Glomerular visceral epithelial cell (primary cell): ENCODE data around the gene GFY.
A peak's percentile ranks its signal among the peaks of the same experiment; 100 is the strongest.

Experiments
- DNase-seq: peaks from one replicate; pipeline ENCODE4 v3.0.0-alpha.2; 2016; ENCODE audit errors: extremely low spot score

Gene GFY

GRCh38 chr19:49425178-49425577 lies at the start of gene GFY:
TSS of gene GFY (plus strand) at chr19:49425388. CDS start at chr19:49426431, 1,043 bp downstream.
- DNase-seq: no peak

- DNase-seq: no peak
Measured at GRCh38 chr19:49378512-49378911, 46.7 kb upstream of the GFY start.

GRCh38 chr19:49380391-49380790 lies 44.8 kb upstream of the GFY start:
- no peak for DNase-seq

- DNase-seq: no peak
Measured at GRCh38 chr19:49382639-49383038, 42.5 kb upstream of the GFY start.

GRCh38 chr19:49383599-49383998 lies 41.6 kb upstream of the GFY start:
- no peak for DNase-seq

- DNase-seq: peak; percentile 30
Measured at GRCh38 chr19:49387936-49388372, 37.2 kb upstream of the GFY start, which contains the start of gene KASH5. TSS of gene KASH5 (plus strand) at chr19:49388249. CDS start at chr19:49390884, 2,635 bp downstream.

- DNase-seq: no peak
Measured at GRCh38 chr19:49389406-49389805, 35.8 kb upstream of the GFY start.

- no peak for DNase-seq
Measured at GRCh38 chr19:49390131-49390928, 34.9 kb upstream of the GFY start.

GRCh38 chr19:49390929-49391359 lies 34.2 kb upstream of the GFY start:
- DNase-seq: no peak

GRCh38 chr19:49391581-49392399 lies 33.4 kb upstream of the GFY start:
- DNase-seq: peak; percentile 78

GRCh38 chr19:49393881-49394280 lies 31.3 kb upstream of the GFY start:
- no peak for DNase-seq

- no peak for DNase-seq
Measured at GRCh38 chr19:49395581-49396407, 29.4 kb upstream of the GFY start.

GRCh38 chr19:49396738-49397505 lies 28.3 kb upstream of the GFY start:
- DNase-seq: no peak

GRCh38 chr19:49398001-49398615 lies 27.1 kb upstream of the GFY start:
- DNase-seq: no peak

- DNase-seq: no peak
Measured at GRCh38 chr19:49398931-49399330, 26.3 kb upstream of the GFY start.

GRCh38 chr19:49400029-49400428 lies 25.2 kb upstream of the GFY start:
- no peak for DNase-seq

- DNase-seq: no peak
Measured at GRCh38 chr19:49403404-49404187, 21.6 kb upstream of the GFY start.

- DNase-seq: no peak
Measured at GRCh38 chr19:49407079-49407478, 18.1 kb upstream of the GFY start.

- DNase-seq: no peak
Measured at GRCh38 chr19:49407482-49408015, 17.6 kb upstream of the GFY start.
